ENCODE data around the gene ACAA1. TPM values are rescaled to one million over a fixed set of nuclear protein-coding genes. Genes with fewer than 3 reads are reported as not detected.

Gene ACAA1
- total RNA-seq, 3 donors from 2014 or later (not counting 1 experiment from before 2014, with no cell fraction given), result 79.4 to 101 (median 93.9) TPM

- intact Hi-C loops (cut with micrococcal nuclease), result no loop called here
- H3K4me1 ChIP-seq (ENCODE audit: control insufficient read depth, insufficient read depth, low read length), result peaks cover 9% of the 10 kb centered on the region
- Mint-ChIP-seq H3K36me3 (no peaks in the 10 kb centered on the region), H3K4me3 (no peak overlapping the region), H3K4me1 (peaks cover 0 to 10% of the 10 kb centered on the region in 2 donors), H3K9me3 (no peaks in the 10 kb centered on the region), H3K27me3 (ENCODE audit: low read depth in 2 of 2) (no peaks in the 10 kb centered on the region), H3K27ac (no peak overlapping the region)
- 94% methylated on average over 4 of the region's 4 CpGs for WGBS (ENCODE audit: insufficient coverage)
- H3K9me3 ChIP-seq (ENCODE audit: control insufficient read depth, insufficient read depth, low read length), result no peaks in the 10 kb centered on the region
- H3K36me3 ChIP-seq (ENCODE audit: control insufficient read depth, insufficient read depth, low read length), result no peaks in the 10 kb centered on the region
- no peaks in the 10 kb centered on the region for H3K27me3 ChIP-seq (ENCODE audit: control insufficient read depth, insufficient read depth, low read length)
- TF ChIP-seq, protein P1, sequence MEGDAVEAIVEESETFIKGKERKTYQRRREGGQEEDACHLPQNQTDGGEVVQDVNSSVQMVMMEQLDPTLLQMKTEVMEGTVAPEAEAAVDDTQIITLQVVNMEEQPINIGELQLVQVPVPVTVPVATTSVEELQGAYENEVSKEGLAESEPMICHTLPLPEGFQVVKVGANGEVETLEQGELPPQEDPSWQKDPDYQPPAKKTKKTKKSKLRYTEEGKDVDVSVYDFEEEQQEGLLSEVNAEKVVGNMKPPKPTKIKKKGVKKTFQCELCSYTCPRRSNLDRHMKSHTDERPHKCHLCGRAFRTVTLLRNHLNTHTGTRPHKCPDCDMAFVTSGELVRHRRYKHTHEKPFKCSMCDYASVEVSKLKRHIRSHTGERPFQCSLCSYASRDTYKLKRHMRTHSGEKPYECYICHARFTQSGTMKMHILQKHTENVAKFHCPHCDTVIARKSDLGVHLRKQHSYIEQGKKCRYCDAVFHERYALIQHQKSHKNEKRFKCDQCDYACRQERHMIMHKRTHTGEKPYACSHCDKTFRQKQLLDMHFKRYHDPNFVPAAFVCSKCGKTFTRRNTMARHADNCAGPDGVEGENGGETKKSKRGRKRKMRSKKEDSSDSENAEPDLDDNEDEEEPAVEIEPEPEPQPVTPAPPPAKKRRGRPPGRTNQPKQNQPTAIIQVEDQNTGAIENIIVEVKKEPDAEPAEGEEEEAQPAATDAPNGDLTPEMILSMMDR (IDR thresholded peaks at IDR 0.05), result no peak
- H3K4me3 ChIP-seq (ENCODE audit: low read length), result no peak overlapping the region
- ATAC-seq, result no peak
- no peak overlapping the region for H3K27ac ChIP-seq (ENCODE audit: low read length)
- no peak for DNase-seq
These were observed 25.7 kb downstream of the ACAA1 start for GRCh38 chr3:38111201-38111600.

DNA sequence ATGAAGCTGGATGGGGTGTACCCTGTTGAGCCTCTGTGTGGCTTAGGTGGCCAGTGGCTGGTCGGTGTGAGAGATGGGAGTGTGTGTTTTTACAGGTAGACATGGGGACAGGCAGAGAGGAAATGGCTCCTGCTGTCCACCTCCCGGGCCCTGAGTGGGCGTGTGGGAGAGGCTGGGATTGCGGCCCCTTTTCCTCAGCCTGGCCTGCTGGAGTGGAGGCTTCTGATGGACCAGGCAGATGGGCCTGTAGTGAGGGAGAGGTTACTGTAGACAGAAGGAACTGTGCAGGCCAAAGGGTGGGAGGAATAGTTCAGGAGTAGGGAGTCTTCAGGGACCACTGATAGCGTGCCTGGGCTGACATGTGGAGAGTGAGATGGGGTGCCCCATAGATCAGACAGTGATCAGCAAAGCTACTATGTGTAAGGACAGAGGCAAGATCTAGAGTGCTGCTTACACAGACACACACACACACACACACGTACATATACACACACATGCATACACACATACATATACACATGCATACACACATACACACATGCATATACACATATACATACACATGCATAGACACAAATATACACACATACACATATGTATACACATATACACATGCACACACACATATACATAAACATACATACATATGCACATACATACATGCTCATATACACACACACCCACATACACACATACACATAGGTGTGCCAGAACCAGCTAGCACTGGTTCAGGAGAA is 26.4 kb downstream of the ACAA1 start:
- peaks cover 2 to 4% of the 10 kb centered on the region in 2 donors for H3K9me3 Mint-ChIP-seq
- H3K4me1 Mint-ChIP-seq, result peaks cover 0 to 5% of the 10 kb centered on the region in 2 donors
- Histone ChIP-seq H3K36me3 (ENCODE audit: control insufficient read depth, insufficient read depth, low read length) (no peaks in the 10 kb centered on the region), H3K9me3 (ENCODE audit: control insufficient read depth, insufficient read depth, low read length) (no peaks in the 10 kb centered on the region), H3K27me3 (ENCODE audit: control insufficient read depth, insufficient read depth, low read length) (no peaks in the 10 kb centered on the region), H3K27ac (ENCODE audit: low read length) (no peak overlapping the region), H3K4me3 (ENCODE audit: low read length) (no peak overlapping the region), H3K4me1 (ENCODE audit: control insufficient read depth, insufficient read depth, low read length) (peaks cover 9% of the 10 kb centered on the region)
- peaks cover 0 to 3% of the 10 kb centered on the region in 2 donors for H3K27me3 Mint-ChIP-seq (ENCODE audit: low read depth in 2 of 2)
- peaks cover 5% of the 10 kb centered on the region for H3K36me3 Mint-ChIP-seq
- no peak overlapping the region for H3K4me3 Mint-ChIP-seq
- intact Hi-C loops (cut with micrococcal nuclease), result no loop called here
- WGBS (ENCODE audit: insufficient coverage), result 92% methylated on average over 6 of the region's 6 CpGs
- DNase-seq (no peak), ATAC-seq (no peak)
- TF ChIP-seq, protein P1 (IDR thresholded peaks at IDR 0.05), result no peak
- H3K27ac Mint-ChIP-seq, result no peak overlapping the region

GRCh38 chr3:38109580-38110313 is 27.2 kb downstream of the ACAA1 start:
- peaks cover 2 to 4% of the 10 kb centered on the region in 2 donors for H3K9me3 Mint-ChIP-seq
- no peak overlapping the region for H3K27ac ChIP-seq (ENCODE audit: low read length)
- WGBS (ENCODE audit: insufficient coverage), result 87% methylated on average over 17 of the region's 17 CpGs
- peaks cover 10% of the 10 kb centered on the region for H3K36me3 Mint-ChIP-seq
- TF ChIP-seq, protein P1 (IDR thresholded peaks at IDR 0.05), result no peak
- H3K27ac Mint-ChIP-seq, result no peak overlapping the region
- intact Hi-C loops (cut with micrococcal nuclease), result no loop called here
- ATAC-seq, result no peak
- H3K4me3 ChIP-seq (ENCODE audit: low read length), result no peak overlapping the region
- peaks cover 9% of the 10 kb centered on the region for H3K4me1 ChIP-seq (ENCODE audit: control insufficient read depth, insufficient read depth, low read length)
- H3K27me3 Mint-ChIP-seq (ENCODE audit: low read depth in 2 of 2), result peaks cover 0 to 3% of the 10 kb centered on the region in 2 donors
- H3K36me3 ChIP-seq (ENCODE audit: control insufficient read depth, insufficient read depth, low read length), result no peaks in the 10 kb centered on the region
- no peaks in the 10 kb centered on the region for H3K9me3 ChIP-seq (ENCODE audit: control insufficient read depth, insufficient read depth, low read length)
- no peaks in the 10 kb centered on the region for H3K27me3 ChIP-seq (ENCODE audit: control insufficient read depth, insufficient read depth, low read length)
- no peak overlapping the region for H3K4me3 Mint-ChIP-seq
- no peaks in the 10 kb centered on the region for H3K4me1 Mint-ChIP-seq
- no peak for DNase-seq
